ENCODE results near the gene ARHGAP8. TPM values are rescaled to one million over a fixed set of nuclear protein-coding genes. Genes with fewer than 3 reads are reported as not detected.
"Not testable (repeated sequence)": the region's sequence is repeated elsewhere in the genome, so short reads cannot be mapped to it uniquely, and the experiment has no call there.

Gene ARHGAP8
- total RNA-seq, 1 donor = not detected

DNA sequence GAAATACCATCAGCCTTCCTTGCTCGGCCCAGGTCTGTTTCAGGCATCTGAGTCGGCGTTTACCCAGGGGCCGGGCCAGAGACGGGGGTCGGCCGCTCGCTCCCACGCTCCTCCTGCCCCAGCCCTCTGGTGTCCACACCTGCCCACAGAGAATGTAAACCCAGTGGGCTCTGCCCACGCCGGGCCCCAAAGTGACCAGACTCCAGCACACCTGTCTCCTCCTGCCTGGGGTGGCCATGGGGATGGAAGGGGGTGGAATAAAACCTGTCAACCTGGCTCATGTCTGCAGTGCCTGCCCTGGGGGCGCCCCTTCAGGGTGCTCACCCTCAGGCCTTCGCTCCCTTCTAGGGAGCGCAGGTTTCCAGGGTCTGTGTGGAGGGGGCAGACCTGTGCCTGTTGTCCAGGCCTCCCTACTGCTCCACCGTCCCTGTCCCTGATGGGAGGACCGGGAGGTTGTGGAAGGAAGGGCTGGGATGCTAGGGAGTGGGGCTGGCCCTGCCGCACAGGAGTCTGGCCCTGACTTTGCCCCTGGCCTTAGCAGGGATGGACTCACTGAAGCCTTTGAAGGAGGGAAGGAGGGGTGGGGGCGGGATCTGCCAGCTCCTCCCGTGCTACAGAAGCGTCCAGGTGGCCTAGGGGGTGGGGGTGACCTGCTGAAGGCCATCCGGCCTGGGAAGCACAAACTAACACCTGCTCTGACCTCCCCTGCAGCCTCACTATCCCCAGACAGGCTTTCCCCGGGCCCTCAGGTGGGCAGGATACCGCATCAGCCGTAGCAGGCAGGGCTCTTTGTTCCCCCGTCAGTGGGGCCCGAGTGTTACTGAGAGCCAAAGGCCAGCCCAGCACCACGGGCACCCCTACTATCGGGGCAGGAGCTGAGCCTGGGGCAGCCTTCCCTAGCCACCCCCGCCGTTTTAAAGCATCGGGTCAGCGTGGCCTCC is 14.7 kb upstream of the ARHGAP8 start:
- TF ChIP-seq, protein P1, sequence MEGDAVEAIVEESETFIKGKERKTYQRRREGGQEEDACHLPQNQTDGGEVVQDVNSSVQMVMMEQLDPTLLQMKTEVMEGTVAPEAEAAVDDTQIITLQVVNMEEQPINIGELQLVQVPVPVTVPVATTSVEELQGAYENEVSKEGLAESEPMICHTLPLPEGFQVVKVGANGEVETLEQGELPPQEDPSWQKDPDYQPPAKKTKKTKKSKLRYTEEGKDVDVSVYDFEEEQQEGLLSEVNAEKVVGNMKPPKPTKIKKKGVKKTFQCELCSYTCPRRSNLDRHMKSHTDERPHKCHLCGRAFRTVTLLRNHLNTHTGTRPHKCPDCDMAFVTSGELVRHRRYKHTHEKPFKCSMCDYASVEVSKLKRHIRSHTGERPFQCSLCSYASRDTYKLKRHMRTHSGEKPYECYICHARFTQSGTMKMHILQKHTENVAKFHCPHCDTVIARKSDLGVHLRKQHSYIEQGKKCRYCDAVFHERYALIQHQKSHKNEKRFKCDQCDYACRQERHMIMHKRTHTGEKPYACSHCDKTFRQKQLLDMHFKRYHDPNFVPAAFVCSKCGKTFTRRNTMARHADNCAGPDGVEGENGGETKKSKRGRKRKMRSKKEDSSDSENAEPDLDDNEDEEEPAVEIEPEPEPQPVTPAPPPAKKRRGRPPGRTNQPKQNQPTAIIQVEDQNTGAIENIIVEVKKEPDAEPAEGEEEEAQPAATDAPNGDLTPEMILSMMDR (IDR thresholded peaks at IDR 0.05; ENCODE audit: insufficient read depth, low read length) = no peak
- H3K4me3 ChIP-seq (ENCODE audit: low read depth, low read length) = no peak overlapping the region
- no peak for DNase-seq (ENCODE audit: low read depth)

DNA sequence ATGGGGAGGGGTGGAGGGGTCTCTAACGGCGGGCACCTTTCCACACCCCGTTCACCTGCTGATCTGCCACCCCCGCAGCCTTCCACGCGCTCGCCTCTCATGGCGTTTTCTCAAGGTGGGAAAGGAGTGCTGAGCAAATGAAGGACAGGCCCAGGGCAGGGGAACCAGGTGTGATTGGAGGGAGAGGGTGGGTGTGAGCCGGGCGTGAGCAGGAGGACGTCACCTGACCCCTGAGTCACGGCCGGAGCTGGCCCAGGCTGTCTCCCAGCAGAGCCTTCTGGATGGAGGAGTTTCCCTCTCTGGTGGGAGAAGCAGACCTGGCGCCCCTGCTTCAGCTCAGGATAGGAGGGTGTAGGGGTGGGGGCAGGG is 14.0 kb upstream of the ARHGAP8 start:
- TF ChIP-seq, protein P1 (IDR thresholded peaks at IDR 0.05; ENCODE audit: insufficient read depth, low read length) = no peak

DNA sequence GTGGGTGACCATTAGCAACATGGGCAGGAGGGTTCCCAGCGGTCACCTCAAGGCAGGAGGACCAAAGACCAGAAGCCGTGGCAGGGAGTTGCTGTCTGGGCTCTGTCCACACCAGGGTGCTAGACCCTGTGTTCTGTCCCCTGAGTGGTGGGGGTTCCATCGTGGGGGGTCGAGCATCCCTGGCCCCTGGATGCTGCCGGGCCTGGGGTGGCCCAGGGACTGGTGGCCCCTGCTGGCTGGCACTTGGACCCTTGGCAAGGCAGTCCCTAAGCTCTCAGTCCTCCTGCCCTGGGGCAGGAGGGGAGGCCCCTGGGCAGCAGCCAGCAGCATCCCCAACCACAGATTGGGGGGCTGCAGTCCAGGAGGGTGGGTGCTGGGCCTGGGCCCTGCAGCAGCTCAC is 13.4 kb upstream of the ARHGAP8 start:
- H3K4me3 ChIP-seq (ENCODE audit: low read depth, low read length) = no peak overlapping the region
- DNase-seq (ENCODE audit: low read depth) = no peak
- TF ChIP-seq, protein P1 (IDR thresholded peaks at IDR 0.05; ENCODE audit: insufficient read depth, low read length) = no peak

More for the DNA sequence above, 14.0 kb upstream of the ARHGAP8 start:
- DNase-seq (ENCODE audit: low read depth) = no peak
- no peak overlapping the region for H3K4me3 ChIP-seq (ENCODE audit: low read depth, low read length)

DNA sequence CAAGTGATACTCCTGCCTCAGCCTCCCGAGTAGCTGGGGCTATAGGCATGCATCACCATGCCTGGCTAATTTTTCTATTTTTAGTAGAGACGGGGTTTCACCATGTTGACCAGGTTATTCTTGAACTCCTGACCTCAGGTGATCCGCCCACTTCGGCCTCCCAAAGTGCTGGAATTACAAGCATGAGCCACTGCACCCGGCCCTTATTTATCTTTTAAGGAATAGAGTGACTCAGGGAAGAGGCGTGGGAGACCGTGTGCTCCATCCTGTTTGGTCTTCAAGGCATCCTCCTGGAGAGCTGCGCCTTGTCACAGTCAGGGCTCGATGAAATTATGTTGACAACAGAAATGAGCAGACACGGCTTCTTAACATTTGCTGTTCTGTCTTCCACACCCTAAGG is 12.7 kb upstream of the ARHGAP8 start:
- DNase-seq (ENCODE audit: low read depth); H3K4me3 ChIP-seq (ENCODE audit: low read depth, low read length): not testable (repeated sequence)

DNA sequence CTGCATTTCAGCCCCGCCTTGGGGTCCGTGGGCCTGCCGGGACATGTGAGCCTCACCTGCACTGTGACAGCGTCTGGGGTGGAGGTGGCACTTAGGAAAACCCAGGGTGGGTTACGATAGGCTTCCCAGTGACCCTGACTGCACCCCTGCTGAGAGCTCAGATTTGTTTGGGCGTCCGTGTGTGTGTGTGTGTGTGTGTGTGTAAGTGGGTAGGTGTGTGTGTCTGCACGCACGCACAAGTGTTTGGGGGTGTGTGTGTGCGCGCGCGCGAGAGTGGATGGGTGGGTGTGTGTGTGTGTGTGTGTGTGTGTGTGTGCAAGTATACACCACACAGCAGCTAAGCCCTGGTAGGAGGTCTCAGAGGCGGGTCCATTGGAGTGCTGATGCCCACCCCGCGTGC is 12.1 kb upstream of the ARHGAP8 start:
- DNase-seq (ENCODE audit: low read depth) = no peak
- no peak overlapping the region for H3K4me3 ChIP-seq (ENCODE audit: low read depth, low read length)
- TF ChIP-seq, protein P1 (IDR thresholded peaks at IDR 0.05; ENCODE audit: insufficient read depth, low read length) = no peak

DNA sequence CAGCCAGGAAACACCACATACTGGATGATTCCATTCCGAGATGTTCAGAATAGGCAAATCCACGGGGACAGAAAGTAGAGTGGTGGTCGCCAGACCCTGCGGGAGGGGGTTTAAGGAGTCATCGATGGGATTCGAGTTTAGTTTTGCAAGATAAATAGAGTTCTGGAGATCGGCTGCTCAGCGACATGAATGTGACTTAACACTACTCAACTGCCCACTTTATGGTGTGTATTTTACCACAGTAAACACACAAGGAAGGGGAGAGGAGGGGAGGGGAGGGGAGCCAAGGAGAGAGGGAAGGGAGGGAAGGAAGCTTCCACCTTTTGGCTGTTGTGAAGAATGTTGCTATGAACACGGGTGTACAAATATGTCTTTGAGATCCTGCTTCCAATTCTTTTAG is 10.4 kb upstream of the ARHGAP8 start:
- TF ChIP-seq, protein P1 (IDR thresholded peaks at IDR 0.05; ENCODE audit: insufficient read depth, low read length) = no peak
- DNase-seq (ENCODE audit: low read depth) = no peak
- no peak overlapping the region for H3K4me3 ChIP-seq (ENCODE audit: low read depth, low read length)

DNA sequence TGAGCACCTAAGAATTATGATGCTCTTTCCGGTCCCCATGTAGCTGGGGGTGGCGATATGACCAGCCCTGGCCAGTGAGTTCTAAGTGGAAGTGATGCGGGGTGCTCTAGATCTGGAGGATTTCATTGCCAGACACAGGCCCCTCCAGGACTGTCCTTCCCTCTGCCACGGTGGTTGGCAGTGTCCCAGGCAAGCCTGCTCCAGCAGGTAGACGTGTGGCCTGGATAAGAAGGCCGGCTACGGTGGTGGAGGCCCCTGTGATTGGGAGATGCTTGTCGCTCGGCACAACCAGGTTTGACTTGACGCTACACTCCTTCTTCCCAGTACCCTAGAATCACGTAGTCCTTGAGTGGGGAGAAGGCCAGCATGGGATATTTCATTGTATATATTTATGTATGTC is 9.1 kb upstream of the ARHGAP8 start:
- no peak overlapping the region for H3K4me3 ChIP-seq (ENCODE audit: low read depth, low read length)
- DNase-seq (ENCODE audit: low read depth) = no peak
- TF ChIP-seq, protein P1 (IDR thresholded peaks at IDR 0.05; ENCODE audit: insufficient read depth, low read length) = no peak

All from fibroblast of the aortic adventitia (primary cell).